Activated T-cell treated with anti-CD3 and anti-CD28 coated beads, Interleukin-2, amount 50 U/mL, for 1 hour (primary cell): ENCODE results near the gene EMB.
"Not testable (repeated sequence)": the region's sequence is repeated elsewhere in the genome, so short reads cannot be mapped to it uniquely, and the experiment has no call there.

ENCODE experiments used
- DNase-seq: peaks from one replicate; pipeline ENCODE4 v3.0.0-alpha.2; 2020

Gene EMB

DNA sequence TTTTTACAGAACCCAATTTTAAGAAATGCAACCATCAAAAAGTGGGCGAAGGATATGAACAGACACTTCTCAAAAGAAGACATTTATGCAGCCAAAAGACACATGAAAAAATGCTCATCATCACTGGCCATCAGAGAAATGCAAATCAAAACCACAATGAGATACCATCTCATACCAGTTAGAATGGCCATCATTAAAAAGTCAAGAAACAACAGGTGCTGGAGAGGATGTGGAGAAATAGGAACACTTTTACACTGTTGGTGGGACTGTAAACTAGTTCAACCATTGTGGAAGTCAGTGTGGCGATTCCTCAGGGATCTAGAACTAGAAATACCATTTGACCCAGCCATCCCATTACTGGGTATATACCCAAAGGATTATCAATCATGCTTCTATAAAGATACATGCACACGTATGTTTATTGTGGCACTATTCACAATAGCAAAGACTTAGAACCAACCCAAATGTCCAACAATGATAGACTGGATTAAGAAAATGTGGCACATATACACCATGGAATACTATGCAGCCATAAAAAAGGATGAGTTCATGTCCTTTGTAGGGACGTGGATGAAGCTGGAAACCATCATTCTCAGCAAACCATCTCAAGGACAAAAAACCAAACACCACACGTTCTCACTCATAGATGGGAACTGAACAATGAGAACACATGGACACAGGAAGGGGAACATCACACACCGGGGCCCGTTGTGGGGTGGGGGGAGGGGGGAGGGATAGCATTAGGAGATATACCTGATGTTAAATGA is 19.7 kb downstream of the EMB start:
- not testable (repeated sequence) for DNase-seq

DNA sequence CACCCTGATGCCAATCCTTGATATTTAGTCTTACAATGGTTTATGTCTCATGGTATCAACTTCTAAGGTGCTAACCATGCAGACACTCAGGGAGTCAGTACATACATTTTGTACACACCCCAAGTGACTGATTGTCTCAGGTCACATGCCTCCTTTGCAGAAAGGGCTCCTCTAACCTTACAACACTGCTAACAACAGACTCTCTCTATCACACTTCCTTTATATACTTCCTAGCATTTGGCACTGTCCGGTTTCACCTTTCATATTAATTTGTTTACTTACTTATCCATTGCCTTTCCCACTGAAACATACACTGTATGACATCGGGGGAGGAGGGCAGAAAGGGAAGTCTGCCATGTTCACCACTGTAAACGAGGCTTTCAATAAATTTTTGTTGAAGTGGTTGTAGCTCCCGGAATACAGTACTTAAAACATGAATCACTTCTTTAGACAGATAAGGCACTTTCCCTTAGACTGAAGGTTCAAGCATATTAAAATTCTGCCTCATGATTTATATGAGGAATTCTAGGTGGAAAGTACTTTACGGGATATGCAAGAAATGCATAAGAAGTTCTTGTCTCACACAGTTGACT is 20.6 kb downstream of the EMB start:
- no peak for DNase-seq

DNA sequence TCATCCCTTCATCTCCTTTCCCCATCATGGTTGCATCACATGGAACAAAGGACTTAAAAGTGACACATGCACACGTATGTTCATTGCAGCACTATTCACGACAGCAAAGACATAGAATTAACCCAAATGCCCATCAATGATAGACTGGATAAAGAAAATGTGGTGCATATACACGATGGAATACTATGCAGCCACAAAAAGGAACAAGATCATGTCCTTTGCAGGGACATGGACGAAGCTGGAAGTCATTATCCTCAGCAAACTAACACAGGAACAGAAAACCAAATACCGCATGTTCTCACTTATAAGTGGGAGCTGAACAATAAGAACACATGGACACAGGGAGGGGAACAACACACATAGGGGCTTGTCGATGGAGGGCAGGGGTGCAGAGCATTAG is 21.4 kb downstream of the EMB start:
- DNase-seq = not testable (repeated sequence)

DNA sequence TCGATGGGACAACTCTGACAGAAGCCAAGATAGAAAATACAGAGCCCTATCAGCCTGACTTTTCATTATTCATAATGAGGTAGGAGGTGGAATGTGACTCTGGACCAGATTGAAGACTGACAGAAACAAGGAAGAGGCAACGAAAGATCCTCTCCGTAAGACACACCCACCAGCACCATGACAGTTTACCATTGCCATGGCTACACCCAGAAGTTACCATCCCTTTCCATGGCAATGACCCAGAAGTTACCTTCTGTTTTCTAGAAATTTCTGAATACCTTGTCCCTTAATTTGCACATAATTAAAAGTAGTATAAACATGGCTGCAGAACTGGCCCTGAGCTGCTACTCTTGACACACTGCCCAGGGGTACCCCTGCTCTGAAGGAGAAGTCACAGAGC is 24.5 kb downstream of the EMB start:
- not testable (repeated sequence) for DNase-seq

DNA sequence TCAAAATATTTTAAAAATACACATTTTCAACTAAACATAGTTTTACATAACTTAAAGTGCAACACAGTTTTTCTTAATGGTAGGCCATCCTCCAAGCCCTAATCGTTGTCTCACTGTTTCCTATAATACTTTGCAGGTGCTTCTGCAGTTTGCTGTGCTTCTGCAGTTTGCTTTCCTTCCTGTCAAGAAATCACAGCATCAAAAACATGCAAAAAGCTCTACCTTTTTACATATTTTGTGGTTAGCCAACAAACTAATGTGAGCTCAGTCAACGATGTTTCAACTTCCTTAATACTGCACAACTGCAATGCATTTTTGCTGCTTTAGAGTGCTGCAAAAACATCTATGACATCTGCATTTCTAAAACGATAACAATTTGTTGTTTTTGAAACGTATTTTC is 25.2 kb downstream of the EMB start:
- no peak for DNase-seq

DNA sequence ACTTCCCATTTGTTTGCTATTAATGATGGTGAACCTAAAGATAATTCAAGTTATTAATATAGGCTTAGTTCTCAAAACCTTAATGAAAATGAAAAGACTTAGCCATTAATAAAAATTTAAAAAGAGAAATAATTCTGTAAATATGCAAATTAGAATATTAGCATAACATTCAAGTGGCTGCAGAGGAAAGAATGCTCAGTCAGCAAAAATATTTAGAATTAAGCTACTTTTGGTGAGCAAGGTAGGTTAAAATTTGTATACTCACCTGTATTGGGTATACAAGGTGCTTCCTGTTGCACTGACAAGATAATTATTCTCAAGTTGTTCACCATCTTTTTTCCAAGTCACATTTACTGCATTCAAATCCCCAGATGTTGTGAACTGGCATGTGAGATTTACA is 30.2 kb downstream of the EMB start:
- not testable (repeated sequence) for DNase-seq

DNA sequence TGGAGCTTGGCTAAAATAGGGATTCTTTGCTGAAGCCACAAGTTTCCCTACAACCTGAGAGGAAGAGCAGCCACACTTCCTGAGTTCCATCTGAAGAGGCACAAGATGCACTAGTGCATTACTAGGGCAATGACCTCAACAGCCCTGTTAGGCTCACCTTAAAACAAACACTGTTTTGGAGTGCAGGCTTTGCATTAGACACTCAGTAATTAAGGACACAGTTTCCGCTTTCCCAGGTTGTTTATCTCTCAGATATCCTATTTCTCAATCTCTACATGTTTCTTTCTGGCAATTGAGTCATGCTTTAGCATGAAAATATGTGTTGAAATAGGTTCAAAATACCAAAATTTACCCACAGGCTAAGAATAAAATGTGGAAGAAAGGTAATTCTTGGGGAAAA is 34.2 kb downstream of the EMB start:
- no peak for DNase-seq

DNA sequence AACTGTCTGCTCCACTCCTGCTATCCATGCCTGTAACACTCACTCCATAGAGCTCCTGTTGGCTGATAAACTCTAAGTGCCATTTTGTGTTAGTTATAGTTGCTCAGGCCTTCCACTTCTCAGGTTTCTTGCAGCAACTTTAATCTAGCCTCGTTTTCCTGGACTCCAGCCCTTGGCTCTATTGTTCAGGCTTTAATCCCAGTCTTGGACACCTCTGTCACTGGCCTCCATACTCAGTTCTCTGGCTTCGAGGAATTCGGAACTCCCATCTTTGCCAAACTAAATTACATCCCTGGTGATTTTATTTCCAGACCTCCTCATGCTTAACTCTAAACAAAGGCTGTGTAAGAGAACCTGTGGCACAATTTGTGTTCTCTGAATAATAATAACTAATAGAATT is 39.8 kb downstream of the EMB start:
- no peak for DNase-seq

DNA sequence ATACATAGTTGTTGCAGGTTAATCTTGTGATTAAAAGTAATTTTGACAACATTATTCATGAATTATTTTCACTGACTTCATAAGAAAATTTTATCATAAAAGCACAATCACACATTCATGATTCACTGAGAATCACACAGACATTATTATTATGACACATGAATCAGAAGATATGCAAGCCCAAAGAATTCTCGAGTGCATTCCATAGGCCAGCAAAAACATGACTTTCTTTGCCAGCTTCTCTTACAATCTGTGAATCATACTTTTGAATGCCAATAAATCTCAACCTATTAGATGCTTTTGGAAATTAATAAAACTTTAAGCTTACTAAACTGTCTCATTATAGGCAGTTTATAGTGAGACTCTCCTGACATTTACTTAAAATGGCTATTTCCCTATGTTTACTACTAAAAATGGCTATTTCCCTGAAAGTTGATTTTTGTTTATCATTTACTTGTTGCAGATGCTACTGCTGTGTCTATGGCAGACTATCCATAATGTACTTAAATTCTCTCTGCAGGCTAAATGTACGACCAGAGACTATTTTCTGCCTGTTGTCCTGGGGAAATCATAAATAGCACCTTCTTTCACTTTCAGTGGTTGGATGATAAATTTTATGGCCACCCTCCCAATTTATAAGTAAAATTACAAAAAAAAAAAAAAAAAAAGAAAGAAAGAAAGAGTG is 47.0 kb downstream of the EMB start:
- DNase-seq = not testable (repeated sequence)

DNA sequence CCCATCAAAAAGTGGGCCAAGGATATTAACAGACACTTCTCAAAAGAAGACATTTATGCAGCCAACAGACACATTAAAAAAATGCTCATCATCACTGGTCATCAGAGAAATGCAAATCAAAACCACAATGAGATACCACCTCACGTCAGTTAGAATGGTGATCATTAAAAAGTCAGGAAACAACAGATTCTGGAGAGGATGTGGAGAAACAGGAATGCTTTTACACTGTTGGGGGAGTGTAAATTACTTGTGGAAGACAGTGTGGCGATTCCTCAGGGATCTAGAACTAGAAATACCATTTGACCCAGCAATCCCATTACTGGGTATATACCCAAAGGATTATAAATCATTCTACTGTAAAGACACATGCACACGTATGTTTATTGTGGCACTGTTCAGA is 48.8 kb downstream of the EMB start:
- not testable (repeated sequence) for DNase-seq

DNA sequence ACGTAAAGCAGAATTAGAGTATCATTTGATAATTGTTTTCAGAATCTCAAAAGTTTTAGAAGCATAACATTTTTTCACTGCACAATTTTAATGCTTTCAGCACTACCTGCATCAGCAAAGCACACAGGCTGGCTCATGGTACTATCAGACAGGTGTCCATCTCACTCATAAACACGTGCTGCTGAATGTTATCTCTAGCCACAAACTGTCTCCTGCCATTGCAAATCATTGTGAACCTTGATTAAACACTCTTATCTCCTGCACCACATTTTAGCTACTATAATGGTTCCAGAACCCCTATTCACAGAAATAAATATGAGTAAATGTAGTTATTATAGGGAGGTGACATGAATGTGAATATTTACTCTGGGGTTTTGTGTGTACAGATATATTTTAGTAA is 56.7 kb downstream of the EMB start:
- not testable (repeated sequence) for DNase-seq

DNA sequence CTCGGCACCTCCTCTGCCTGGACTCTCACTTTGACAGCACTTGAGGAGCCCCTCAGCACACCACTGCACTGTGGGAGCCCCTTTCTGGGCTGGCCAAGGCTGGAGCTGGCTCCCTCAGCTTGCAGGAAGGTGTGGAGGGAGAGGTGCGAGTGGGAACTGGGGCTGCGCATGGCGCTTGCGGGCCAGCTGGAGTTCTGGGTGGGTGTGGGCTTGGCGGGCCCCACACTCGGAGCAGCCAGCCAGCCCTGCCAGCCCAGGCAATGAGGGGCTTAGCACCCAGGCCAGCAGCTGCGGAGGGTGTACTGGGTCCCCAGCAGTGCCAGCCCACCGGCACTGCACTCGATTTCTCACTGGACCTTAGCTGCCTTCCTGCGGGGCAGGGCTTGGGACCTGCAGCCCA is 64.4 kb downstream of the EMB start:
- not testable (repeated sequence) for DNase-seq

DNA sequence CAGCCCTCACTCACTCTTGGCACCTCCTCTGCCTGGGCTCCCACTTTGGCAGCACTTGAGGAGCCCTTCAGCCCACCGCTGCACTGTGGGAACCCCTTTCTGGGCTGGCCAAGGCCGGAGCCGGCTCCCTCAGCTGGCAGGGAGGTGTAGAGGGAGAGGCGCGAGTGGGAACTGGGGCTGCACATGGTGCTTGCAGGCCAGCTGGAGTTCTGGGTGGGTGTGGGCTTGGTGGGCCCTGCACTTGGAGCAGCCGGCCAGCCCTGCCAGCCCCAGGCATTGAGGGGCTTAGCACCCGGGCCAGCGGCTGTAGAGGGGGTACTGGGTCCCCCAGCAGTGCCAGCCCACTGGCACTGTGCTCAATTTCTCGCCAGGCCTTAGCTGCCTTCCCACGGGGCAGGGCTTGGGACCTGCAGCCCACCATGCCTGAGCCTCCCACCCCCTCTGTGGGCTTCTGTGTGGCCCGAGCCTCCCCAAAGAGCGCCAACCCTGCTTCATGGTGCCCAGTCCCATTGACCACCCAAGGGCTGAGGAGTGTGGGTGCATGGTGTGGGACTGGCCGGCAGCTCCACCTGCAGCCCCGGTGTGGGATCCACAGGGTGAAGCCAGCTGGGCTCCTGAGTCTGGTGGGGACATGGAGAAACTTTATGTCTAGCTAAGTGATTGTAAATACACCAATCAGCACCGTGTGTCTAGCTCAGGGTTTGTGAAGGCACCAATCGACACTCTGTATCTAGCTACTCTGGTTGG is 71.6 kb downstream of the EMB start:
- not testable (repeated sequence) for DNase-seq

DNA sequence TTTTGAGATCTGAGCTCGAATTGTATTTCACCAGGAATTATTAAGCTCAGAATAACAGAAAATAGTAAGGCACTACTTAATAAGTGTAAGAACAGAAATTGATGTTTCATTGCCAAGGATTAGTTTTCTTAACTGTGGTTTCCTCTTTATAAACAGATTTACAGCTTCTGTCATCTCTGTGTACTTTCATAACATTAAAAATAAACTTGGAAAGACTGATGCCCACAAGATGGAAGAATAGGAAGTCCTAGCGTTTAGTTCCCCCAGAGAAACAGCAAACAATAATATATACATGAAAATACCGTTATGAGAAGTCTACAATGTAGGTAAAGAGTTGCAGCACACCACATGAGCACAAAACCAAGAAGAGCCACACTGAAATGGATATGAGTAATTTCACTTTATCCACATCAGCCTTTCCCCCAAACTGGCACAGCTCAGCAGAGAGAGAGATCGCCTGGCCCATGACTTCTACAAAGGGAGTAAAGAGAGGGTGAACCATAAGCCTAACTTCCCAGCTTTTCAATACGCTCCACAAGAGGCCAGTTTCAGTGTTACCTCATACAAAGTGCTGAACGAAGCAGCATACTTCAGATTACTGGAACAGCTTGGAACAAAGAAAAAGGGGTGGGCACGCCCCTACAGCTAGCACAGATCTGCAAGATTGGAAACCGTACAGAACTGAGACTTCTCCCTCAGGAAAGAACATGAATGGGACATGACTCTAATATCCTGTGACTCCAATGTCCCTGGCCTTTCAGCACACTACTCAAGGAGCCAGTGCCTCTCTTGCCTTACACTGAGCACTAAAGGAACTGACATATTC is 75.4 kb downstream of the EMB start:
- DNase-seq = no peak

DNA sequence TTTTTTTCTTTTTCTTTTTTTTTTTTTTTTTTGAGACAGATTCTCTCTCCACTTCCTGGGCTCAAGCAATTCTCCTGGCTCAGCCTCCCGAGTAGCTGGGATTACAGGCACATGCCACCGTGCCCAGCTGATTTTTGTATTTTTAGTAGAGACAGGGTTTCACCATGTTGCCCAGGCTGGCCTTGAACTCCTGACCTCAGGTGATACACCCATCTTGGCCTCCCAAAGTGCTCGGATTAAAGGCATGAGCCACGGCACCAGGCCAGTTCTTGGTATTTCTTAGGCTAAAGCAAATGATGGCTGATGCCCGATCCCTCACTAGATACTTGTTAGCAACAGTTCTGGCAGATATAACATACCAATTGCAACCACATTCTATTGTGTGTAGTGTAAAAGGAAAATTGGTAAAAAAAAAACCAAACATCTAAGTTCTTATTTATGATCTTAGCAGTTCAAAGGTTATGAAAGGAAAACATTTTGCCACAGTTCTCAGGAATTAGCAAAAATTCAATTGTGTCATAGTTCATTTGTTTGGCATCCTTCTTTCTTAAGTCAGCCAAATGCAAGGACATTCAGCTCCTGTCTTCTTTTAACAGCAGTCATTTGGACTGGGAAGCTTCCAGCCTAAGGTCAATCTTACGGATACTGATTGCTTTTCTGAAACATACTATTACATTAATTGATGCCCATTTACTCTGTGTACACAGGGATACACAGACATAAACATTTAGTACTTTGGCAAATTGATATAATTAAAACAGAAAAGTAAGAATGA is 76.4 kb downstream of the EMB start:
- DNase-seq = not testable (repeated sequence)

DNA sequence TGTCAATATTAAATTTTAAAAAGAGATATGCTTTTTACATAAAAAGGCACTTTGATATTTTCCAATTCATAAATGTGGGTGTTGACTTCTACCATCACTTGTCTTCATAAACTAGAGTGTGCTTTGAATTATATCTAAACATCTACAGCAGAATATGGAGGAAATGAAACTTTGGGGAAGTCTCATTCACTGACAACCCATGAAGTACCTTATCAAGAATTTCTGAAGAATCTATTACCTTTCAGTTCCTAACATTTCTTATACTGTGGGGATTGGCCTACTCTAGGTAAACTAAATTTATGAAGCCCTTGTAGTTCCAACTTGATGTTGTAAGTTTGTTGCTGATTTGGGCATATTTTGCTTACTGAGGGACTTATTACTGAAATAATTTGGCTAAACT is 81.9 kb downstream of the EMB start:
- DNase-seq = no peak

DNA sequence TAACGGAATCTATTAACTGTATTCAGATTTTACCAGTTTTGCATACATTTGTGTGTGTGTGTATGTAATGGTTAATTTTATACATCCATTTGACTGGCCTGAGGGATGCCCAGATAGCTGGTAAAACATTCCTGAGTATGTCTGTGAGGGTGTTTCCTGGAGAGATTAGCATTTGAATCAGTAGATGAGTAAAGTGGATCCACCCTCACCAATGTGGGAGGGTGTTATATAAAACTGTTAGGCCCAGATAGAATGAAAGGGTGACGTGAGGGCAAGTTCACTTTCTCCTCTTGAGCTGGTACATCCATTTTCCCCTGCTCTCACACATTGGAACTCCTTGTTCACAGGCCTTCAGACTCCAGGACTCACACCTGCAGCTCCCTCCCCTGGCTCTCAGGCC is 88.7 kb downstream of the EMB start:
- no peak for DNase-seq
